LHCN-M2 (cell line): ENCODE data around the gene TPPP3. TPM values are rescaled to one million over a fixed set of nuclear protein-coding genes. Genes with fewer than 3 reads are reported as not detected.
A peak's percentile ranks its signal among the peaks of the same experiment; 100 is the strongest.

Experiments used
- DNase-seq: peaks from one replicate; pipeline ENCODE4 v3.0.0-alpha.2; 2012; ENCODE audit warnings: low read depth
- polyA plus RNA-seq: library from polyadenylated mRNA; unstranded; fragments of >200 nt; gene quantifications from one replicate; pipeline ENCODE4 v1.2.1, GENCODE V29; 2012; ENCODE audit warnings: missing spikeins
- total RNA-seq: library from RNA; depleted of rRNA; stranded (reverse); fragments of >200 nt; gene quantifications from 2 replicates; pipeline ENCODE4 v1.2.3, GENCODE V29; 2014; rRNA removed

TPPP3 gene
- 11.9 and 17.6 TPM in 2 replicates for total RNA-seq
- 14.9 TPM for polyA plus RNA-seq

- peak; percentile 87 for DNase-seq
These were observed at the start of gene TPPP3 for GRCh38 chr16:67393111-67393787. Gene TPPP3 (minus strand): TSS chr16:67393498. CDS start chr16:67391111, 2,387 bp downstream.

GRCh38 chr16:67442581-67443255 is 49.4 kb upstream of the TPPP3 start:
- DNase-seq: no peak

DNA sequence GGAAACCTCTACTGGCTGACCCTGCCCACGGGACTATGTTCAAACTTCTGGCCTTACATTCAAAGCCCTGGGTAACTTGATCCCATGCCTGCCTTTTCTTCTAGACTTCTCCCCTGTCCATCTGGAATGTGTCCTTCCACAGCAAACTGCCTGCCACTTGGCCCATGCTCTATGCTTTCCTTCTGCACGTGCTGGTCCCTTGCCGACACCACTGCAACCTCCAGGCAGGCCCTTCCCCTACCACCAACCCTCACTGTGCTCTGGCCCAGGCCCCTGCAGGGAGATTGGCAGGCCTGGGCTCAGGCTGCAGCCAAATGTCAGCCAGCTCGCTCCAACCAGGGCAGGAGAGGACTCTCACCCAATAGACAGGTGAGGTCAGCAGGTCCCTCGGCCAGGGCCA is 48.6 kb upstream of the TPPP3 start:
- no peak for DNase-seq

DNA sequence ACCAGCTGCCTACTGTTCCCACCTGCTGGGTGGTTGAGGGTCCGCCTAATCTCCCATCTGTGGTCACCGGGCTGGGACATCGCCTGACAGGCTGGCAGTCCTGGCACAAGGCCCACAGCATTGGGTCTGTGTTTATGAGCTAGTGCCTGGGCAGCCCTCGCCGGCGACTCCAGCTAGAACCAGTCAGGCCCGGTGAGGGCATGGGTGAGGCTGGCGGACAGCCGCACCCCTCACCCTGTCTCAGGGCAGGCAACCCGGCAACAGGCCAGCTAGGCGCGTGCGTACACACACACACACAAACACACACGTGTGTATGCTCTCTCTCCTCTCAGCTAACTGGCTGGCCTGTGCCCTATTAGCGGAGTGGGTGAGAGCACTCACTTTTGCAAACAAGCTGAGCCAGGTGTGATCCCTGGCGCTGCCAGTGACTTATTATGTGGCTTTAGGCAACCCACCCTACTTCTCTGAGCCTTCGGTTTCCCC is 48.0 kb upstream of the TPPP3 start:
- peak; percentile 29 for DNase-seq

GRCh38 chr16:67438824-67439393 is 45.6 kb upstream of the TPPP3 start:
- no peak for DNase-seq

DNA sequence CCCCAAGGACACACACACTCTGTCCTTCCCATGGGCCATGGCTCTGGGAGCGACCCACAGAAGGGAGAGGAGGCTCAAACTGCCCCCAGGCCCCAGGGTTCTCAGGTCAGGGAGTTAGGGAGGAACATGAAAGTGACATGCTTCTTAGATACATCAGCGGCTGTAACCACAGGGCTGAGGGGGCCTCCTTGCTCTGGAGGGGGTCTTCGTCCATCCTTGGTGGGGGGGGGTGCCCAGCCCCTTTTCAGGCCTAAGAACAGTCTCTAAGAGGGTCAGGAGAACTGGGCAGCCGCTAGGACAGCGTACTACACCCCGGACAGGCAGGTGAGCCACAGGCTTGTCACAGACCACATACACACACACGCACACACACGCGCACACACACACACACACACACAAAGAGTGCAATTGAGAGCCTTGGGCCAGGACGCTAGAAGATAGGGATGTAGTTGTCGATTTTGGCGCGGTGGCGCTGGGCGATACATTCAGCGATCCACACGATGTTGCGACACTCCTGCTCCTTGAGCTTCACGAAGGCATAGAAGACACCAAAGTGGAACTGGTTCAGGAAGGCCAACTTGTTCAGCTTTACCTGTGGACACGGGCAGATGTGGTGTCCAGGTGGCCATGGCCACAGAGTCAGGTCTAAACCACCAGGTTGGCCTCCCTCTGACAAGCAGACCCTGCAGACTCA is 44.9 kb upstream of the TPPP3 start:
- DNase-seq: no peak

- DNase-seq: no peak
These were observed 44.2 kb upstream of the TPPP3 start for GRCh38 chr16:67437513-67437912.

DNA sequence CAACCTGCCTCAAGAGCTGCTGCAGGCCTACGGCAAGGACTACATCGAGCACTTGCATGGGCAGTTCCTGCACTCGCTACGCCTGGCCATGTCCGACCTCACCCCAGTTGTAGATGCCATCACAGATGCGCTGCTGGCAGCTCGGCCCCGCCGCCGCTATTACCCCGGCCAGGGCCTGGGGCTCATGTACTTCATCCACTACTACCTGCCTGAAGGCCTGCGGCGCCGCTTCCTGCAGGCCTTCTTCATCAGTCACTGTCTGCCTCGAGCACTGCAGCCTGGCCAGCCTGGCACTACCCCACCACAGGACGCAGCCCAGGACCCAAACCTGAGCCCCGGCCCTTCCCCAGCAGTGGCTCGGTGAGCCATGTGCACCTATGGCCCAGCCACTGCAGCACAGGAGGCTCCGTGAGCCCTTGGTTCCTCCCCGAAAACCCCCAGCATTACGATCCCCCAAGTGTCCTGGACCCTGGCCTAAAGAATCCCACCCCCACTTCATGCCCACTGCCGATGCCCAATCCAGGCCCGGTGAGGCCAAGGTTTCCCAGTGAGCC is 43.4 kb upstream of the TPPP3 start:
- no peak for DNase-seq

DNA sequence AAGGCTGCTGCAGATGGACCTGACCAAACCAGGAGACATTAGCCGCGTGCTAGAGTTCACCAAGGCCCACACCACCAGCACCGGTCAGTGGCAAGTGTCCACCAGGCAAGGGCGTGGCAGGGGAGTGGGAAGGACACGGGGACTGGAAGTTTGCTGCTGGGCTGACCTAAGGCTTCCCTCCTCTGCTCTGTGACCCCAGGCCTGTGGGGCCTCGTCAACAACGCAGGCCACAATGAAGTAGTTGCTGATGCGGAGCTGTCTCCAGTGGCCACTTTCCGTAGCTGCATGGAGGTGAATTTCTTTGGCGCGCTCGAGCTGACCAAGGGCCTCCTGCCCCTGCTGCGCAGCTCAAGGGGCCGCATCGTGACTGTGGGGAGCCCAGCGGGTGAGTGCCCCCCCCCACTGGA is 42.5 kb upstream of the TPPP3 start:
- no peak for DNase-seq

- DNase-seq: no peak
These were observed 39.9 kb upstream of the TPPP3 start for GRCh38 chr16:67433131-67433719.

DNA sequence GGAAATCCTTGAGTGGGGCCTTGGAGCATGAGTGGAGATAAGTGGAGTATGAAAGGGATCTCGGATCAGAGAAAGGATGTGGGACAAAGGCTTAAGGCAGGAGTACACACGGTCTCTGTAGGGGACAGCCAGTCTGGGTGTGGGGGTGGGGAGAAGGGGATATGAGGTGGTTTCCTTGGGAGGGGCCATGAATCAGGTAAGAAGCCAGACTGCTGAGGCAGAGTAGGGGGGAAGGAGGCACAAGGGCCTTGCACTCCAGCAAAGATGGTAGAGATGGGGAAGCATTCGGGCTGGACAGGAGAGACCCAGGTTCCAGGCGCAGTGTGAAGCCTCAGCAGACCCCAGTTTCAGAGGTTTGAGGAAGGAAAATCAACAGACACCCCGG is 39.2 kb upstream of the TPPP3 start:
- DNase-seq: no peak

DNA sequence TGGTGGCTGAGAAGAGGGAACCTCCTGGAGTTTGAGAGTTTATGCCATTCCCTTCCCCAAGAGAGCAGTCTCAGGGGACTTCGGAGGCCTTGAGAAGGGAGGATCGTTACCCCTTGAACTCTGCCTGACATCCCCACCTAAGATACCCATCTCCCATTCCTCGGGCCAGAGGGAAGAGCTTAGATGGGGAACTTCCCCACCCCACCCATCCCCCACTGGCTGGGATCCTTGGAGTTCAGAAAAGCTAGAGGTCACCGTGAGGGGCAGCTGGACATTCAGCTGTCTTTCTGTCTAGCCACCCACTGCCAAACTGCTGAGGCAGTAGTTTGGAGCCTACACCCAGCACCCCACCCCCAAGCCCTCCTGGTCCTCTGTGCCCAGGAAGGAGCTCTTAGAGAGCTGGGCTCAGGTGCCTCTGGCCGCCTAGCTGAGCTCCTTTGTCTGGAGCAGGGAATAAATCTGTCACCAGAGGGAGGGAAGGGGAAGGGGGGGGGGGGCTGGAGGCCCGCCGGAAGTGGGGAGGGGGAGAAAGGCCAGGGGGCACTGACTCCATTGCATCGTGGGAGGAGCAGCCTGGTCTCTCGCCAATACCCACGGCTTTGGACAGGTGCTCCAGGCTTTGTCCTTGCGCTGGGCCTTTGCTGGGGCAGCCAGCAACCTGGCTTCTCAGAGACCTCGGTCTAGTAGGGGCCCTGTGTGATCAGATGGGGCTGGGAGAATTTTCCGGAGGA is 38.6 kb upstream of the TPPP3 start:
- DNase-seq: no peak

DNA sequence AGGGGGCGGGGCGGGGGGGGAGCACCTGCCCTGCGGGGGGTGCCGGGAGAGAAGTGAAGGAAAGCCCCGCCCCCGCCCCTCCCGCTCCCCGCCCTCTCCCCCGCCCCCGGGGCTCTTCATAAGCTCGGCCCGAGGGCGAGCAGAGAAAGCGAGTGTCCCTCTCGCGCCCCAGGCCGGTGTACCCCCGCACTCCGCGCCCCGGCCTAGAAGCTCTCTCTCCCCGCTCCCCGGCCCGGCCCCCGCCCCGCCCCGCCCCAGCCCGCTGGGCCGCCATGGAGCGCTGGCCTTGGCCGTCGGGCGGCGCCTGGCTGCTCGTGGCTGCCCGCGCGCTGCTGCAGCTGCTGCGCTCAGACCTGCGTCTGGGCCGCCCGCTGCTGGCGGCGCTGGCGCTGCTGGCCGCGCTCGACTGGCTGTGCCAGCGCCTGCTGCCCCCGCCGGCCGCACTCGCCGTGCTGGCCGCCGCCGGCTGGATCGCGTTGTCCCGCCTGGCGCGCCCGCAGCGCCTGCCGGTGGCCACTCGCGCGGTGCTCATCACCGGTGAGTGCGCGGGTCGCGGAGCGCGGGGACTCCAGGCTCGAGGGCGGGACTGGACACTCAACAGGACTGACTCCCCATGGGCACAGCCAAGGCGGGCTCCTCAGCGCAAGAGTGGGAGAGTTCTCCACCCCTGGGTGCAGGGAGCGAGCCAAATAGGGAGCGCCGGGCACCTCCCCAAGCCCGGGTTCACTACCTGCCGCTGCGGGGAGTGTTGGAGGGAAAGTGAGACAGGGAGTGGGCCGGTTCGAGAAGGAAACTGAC is 37.9 kb upstream of the TPPP3 start, which contains the start of gene HSD11B2:
Gene HSD11B2 (plus strand): TSS at position 145 of the 798 bp plus-strand sequence. CDS start 128 bp downstream, at position 273.
- peak; percentile 68 for DNase-seq

GRCh38 chr16:67430504-67430976 is 37.2 kb upstream of the TPPP3 start:
- DNase-seq: no peak

DNA sequence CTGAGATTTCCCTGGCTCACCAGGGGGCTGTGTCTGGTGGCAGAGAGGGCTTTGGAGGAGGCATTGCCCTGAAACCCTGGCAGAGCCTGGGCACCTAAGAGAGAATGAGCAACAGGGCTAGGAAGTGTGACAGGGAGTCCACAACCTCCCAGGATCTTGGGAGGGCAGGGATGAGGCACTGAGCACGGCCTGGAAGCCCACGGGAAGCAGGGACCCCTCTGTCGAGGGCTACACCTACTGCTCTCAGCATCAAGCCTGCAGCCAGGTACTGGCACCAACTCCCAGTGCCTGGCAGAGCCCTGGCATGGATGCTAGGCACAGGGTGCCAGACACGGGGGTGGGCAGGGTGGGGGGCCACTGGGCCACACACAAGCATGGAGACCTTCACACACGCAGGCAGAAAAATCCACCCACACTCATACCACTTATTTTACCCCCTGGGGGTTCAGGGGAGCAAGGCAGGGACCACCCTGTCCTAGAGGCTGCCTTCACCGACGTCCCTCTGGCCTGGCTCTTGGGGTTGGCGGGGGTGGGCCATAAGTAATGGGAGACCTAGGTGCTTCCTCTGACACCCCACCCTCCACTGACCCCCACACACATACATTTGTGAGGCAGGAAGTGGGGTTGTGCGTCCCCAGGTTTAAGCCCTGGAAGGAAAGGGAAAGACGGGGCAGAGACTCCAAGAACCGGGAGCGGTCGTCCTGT is 36.7 kb upstream of the TPPP3 start:
- no peak for DNase-seq

GRCh38 chr16:67429053-67429798 is 35.9 kb upstream of the TPPP3 start:
- DNase-seq: no peak

DNA sequence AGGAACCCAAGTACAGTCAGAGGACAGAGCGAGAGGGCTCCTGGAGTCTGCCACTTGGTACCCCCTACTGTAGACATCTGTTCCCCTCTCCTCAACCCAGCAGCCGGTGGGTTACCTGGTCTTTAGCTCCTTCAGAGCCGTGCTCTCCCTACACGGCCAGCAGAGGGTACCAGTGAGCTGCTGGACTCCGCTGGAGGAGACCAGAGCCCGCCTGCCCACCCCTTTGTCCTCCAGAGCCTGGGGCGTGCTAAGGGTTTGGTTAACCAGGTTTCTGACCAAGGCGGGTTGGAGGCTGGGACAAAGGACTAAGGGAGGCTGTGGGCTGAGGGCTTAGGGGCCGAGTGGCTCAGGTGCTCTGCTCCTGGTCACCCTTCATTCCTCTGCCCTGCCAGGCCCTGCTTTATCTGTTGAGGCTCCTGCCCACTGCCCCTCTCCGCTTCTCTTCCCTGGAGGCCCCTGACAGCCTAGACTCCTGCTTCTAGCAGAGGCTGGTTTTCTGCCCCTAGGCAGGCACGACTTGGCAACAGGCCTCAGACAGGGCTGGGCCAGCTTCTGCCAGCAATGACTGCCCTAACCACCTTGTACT is 34.9 kb upstream of the TPPP3 start:
- DNase-seq: peak; percentile 46

DNA sequence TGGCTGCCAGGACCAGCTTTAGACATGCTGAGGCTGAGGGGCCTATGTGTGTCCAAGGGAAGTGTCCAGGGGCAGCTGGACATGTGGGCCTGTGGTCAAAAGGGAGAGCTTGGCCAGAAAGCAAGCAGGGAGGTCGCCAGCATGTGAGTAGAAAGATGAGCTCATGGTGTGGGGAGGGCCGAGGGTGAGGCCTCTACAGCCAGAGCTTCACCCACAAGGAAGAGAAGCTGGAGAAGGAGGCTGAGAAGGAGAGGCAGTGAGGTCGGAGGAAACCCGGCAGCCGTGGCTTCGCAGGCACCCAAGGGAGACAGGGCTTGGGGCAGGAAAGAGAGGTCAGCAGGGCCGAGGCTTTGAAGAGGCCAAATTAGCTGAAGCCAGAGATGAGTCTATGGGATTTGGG is 33.7 kb upstream of the TPPP3 start:
- DNase-seq: no peak
